ENCODE results near the gene IL31RA.

IL31RA gene

DNA sequence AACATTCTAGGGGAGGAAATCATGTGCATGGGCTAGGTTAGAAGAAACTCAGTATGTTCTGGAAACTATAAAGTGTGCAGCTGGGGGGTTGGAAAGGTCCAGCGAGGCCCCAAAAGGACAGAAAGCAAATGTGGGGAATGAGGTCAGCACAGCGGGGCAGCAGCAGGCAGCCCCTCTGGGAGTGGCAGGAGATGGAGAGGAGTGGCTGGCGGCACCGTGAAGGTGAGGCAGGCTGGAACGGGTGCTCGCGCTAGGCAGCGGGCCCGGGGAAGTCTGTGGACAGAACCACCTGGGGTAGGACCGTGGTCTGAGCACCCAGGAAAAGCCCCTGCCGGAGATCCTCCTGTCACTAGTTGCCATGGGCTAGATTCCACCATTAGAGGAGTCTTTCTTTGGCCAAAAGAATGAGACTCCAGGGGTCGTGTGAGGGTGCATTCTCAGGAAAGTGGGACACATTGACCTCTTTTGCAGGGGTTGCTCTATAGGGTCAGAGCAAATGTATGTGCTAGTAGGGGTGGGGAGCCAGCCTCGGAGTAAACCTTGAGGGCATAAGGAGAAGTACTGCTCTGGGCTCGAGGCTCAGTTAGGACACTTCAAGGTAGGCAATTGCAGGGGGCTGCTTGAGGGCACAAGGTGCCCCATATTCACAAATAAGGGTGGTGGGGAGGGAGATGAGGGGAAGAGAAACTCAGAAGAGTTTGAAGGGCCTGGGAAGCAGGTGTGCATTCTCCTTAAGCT, 82.4 kb downstream of the IL31RA start (continued):
- TF ChIP-seq, protein P1, sequence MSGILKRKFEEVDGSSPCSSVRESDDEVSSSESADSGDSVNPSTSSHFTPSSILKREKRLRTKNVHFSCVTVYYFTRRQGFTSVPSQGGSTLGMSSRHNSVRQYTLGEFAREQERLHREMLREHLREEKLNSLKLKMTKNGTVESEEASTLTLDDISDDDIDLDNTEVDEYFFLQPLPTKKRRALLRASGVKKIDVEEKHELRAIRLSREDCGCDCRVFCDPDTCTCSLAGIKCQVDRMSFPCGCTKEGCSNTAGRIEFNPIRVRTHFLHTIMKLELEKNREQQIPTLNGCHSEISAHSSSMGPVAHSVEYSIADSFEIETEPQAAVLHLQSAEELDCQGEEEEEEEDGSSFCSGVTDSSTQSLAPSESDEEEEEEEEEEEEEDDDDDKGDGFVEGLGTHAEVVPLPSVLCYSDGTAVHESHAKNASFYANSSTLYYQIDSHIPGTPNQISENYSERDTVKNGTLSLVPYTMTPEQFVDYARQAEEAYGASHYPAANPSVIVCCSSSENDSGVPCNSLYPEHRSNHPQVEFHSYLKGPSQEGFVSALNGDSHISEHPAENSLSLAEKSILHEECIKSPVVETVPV (CRISPR knock-in tag; IDR thresholded peaks at IDR 0.05) = no peak
- TF ChIP-seq, protein P2, sequence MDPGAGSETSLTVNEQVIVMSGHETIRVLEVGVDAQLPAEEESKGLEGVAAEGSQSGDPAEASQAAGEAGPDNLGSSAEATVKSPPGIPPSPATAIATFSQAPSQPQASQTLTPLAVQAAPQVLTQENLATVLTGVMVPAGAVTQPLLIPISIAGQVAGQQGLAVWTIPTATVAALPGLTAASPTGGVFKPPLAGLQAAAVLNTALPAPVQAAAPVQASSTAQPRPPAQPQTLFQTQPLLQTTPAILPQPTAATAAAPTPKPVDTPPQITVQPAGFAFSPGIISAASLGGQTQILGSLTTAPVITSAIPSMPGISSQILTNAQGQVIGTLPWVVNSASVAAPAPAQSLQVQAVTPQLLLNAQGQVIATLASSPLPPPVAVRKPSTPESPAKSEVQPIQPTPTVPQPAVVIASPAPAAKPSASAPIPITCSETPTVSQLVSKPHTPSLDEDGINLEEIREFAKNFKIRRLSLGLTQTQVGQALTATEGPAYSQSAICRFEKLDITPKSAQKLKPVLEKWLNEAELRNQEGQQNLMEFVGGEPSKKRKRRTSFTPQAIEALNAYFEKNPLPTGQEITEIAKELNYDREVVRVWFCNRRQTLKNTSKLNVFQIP (CRISPR knock-in tag; IDR thresholded peaks at IDR 0.05; ENCODE audit: borderline replicate concordance, low read depth) = no peak

DNA sequence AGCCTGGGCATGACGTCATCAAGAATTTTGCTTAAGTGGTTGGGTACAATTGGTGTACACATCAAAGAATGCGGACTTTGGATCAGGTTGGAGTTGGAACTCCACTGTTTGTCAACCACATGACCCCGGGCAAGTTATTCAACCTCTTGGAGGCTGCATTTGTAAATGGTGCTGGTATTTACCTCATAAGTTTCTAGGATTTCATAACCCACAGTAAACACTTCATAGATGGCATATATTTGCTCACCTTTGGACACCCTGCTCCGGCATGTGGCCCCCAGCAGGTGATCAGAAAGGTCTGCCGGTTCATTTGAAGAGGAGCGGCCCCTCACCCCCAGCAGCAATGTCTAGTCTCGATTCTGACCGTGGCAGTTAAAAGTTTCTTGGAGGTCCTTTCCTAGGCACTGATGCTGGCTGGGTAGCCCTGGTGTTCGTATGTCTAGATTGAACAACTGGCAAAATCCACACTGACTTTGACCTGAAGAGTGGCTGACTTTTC, 83.0 kb downstream of the IL31RA start:
- TF ChIP-seq TCF4 (CRISPR knock-in tag; IDR thresholded peaks at IDR 0.05; ENCODE audit: borderline replicate concordance) (no peak), ZNF70 (CRISPR knock-in tag; IDR thresholded peaks at IDR 0.05) (no peak), SNAI2 (CRISPR knock-in tag; IDR thresholded peaks at IDR 0.05) (no peak), GLIS3 (CRISPR knock-in tag; IDR thresholded peaks at IDR 0.05) (no peak), CSDC2 (CRISPR knock-in tag; IDR thresholded peaks at IDR 0.05) (no peak), OSR1 (CRISPR knock-in tag; IDR thresholded peaks at IDR 0.05) (no peak), ISL1 (CRISPR knock-in tag; IDR thresholded peaks at IDR 0.05) (no peak), RARB (CRISPR knock-in tag; IDR thresholded peaks at IDR 0.05) (no peak), PPARA (CRISPR knock-in tag; IDR thresholded peaks at IDR 0.05; ENCODE audit: borderline replicate concordance) (no peak), ARNTL (CRISPR knock-in tag; IDR thresholded peaks at IDR 0.05; ENCODE audit: borderline replicate concordance, low read depth) (no peak)
- ATAC-seq = no peak

DNA sequence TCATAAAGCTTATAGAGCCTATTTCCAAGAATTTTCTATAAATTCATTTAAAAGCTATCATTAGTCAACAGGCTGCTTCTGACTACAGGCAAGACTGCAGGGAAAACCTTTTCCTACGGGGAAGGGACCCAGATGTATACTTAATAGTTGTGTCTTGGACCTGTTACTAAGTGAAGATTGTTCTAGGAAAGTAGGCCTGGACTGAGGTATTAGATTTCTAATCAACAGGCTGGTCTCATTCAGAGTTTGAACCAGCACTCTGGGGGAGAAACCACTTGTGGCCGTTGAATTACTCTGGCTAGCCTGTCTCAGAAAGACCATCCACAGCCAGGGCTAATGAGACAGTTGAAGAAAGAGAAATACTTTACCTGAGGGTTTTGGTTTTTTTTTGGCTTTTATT, 83.6 kb downstream of the IL31RA start:
- TF ChIP-seq, protein P3, sequence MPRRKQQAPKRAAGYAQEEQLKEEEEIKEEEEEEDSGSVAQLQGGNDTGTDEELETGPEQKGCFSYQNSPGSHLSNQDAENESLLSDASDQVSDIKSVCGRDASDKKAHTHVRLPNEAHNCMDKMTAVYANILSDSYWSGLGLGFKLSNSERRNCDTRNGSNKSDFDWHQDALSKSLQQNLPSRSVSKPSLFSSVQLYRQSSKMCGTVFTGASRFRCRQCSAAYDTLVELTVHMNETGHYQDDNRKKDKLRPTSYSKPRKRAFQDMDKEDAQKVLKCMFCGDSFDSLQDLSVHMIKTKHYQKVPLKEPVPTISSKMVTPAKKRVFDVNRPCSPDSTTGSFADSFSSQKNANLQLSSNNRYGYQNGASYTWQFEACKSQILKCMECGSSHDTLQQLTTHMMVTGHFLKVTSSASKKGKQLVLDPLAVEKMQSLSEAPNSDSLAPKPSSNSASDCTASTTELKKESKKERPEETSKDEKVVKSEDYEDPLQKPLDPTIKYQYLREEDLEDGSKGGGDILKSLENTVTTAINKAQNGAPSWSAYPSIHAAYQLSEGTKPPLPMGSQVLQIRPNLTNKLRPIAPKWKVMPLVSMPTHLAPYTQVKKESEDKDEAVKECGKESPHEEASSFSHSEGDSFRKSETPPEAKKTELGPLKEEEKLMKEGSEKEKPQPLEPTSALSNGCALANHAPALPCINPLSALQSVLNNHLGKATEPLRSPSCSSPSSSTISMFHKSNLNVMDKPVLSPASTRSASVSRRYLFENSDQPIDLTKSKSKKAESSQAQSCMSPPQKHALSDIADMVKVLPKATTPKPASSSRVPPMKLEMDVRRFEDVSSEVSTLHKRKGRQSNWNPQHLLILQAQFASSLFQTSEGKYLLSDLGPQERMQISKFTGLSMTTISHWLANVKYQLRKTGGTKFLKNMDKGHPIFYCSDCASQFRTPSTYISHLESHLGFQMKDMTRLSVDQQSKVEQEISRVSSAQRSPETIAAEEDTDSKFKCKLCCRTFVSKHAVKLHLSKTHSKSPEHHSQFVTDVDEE (CRISPR knock-in tag; IDR thresholded peaks at IDR 0.05) = no peak
- TF ChIP-seq ARNTL (CRISPR knock-in tag; IDR thresholded peaks at IDR 0.05; ENCODE audit: borderline replicate concordance, low read depth) = no peak
- TF ChIP-seq ZFP3 (CRISPR knock-in tag; IDR thresholded peaks at IDR 0.05) = no peak
- TF ChIP-seq ESRRG (CRISPR knock-in tag; IDR thresholded peaks at IDR 0.05) = no peak
- TF ChIP-seq SNAI2 (CRISPR knock-in tag; IDR thresholded peaks at IDR 0.05) = no peak
- no peak for TF ChIP-seq CSDC2 (CRISPR knock-in tag; IDR thresholded peaks at IDR 0.05)
- TF ChIP-seq BACH2 (CRISPR knock-in tag; IDR thresholded peaks at IDR 0.05; ENCODE audit: borderline replicate concordance) = no peak
- TF ChIP-seq PPARA (CRISPR knock-in tag; IDR thresholded peaks at IDR 0.05; ENCODE audit: borderline replicate concordance) = no peak
- TF ChIP-seq RARB (CRISPR knock-in tag; IDR thresholded peaks at IDR 0.05) = no peak
- TF ChIP-seq, protein P4, sequence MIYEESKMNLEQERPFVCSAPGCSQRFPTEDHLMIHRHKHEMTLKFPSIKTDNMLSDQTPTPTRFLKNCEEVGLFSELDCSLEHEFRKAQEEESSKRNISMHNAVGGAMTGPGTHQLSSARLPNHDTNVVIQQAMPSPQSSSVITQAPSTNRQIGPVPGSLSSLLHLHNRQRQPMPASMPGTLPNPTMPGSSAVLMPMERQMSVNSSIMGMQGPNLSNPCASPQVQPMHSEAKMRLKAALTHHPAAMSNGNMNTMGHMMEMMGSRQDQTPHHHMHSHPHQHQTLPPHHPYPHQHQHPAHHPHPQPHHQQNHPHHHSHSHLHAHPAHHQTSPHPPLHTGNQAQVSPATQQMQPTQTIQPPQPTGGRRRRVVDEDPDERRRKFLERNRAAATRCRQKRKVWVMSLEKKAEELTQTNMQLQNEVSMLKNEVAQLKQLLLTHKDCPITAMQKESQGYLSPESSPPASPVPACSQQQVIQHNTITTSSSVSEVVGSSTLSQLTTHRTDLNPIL (CRISPR knock-in tag; IDR thresholded peaks at IDR 0.05; ENCODE audit: low read depth) = no peak
- no peak for TF ChIP-seq TOX (CRISPR knock-in tag; IDR thresholded peaks at IDR 0.05; ENCODE audit: borderline replicate concordance)
- TF ChIP-seq ZNF70 (CRISPR knock-in tag; IDR thresholded peaks at IDR 0.05) = no peak
- TF ChIP-seq ZC3H10 (CRISPR knock-in tag; IDR thresholded peaks at IDR 0.05) = no peak
- TF ChIP-seq, protein P5, sequence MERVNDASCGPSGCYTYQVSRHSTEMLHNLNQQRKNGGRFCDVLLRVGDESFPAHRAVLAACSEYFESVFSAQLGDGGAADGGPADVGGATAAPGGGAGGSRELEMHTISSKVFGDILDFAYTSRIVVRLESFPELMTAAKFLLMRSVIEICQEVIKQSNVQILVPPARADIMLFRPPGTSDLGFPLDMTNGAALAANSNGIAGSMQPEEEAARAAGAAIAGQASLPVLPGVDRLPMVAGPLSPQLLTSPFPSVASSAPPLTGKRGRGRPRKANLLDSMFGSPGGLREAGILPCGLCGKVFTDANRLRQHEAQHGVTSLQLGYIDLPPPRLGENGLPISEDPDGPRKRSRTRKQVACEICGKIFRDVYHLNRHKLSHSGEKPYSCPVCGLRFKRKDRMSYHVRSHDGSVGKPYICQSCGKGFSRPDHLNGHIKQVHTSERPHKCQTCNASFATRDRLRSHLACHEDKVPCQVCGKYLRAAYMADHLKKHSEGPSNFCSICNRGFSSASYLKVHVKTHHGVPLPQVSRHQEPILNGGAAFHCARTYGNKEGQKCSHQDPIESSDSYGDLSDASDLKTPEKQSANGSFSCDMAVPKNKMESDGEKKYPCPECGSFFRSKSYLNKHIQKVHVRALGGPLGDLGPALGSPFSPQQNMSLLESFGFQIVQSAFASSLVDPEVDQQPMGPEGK (CRISPR knock-in tag; IDR thresholded peaks at IDR 0.05; ENCODE audit: borderline replicate concordance) = no peak
- no peak for TF ChIP-seq OSR1 (CRISPR knock-in tag; IDR thresholded peaks at IDR 0.05)
- TF ChIP-seq ZNF8 (CRISPR knock-in tag; IDR thresholded peaks at IDR 0.05) = no peak
- no peak for TF ChIP-seq ZFP30 (CRISPR knock-in tag; IDR thresholded peaks at IDR 0.05)
- ATAC-seq = no peak
